Activated CD8-positive, alpha-beta T cell treated with anti-CD3 and anti-CD28 coated beads, Interleukin-2, amount 10 ng/mL, durations not matched to agents 7 days and 5 days (primary cell): ENCODE measurements around the gene MMRN2. TPM values are rescaled to one million over a fixed set of nuclear protein-coding genes. Genes with fewer than 3 reads are reported as not detected.
"Not testable (repeated sequence)": the region's sequence is repeated elsewhere in the genome, so short reads cannot be mapped to it uniquely, and the experiment has no call there.

Source experiments
- ATAC-seq: fragments of 150-1000 bp; cut with Tn5 transposase; one replicate; pipeline ENCODE4 v1.10.0; 2021; ENCODE audit warnings: moderate library complexity
- CTCF ChIA-PET: fragments of 350-600 bp; sonication (Branson Sonifier 250); formaldehyde crosslinking; loops from one replicate; lab custom pipeline; 2021; ENCODE audit warnings: antibody characterized with exemption; lab: Charles Lee
- POLR2A ChIA-PET: fragments of 350-600 bp; sonication (Branson Sonifier 250); formaldehyde crosslinking; loops from one replicate; lab custom pipeline; 2021; ENCODE audit warnings: antibody characterized with exemption; lab: Charles Lee
- DNase-seq: peaks from one replicate; pipeline ENCODE4 v3.0.0-alpha.2; 2020
- H3K27ac Mint-ChIP-seq: one replicate; pipeline ENCODE4 v1.8.0; 2021; ENCODE audit warnings: mild to moderate bottlenecking, mixed read lengths
- H3K27me3 Mint-ChIP-seq: one replicate; pipeline ENCODE4 v1.8.0; 2021; ENCODE audit warnings: low read depth, mixed read lengths
- H3K36me3 Mint-ChIP-seq: one replicate; pipeline ENCODE4 v1.8.0; 2021; ENCODE audit warnings: low read depth, mixed read lengths
- H3K4me1 Mint-ChIP-seq: one replicate; pipeline ENCODE4 v1.8.0; 2021; ENCODE audit warnings: low read depth, mixed read lengths
- H3K4me3 Mint-ChIP-seq: one replicate; pipeline ENCODE4 v1.8.0; 2021; ENCODE audit warnings: mild to moderate bottlenecking, mixed read lengths
- H3K9me3 Mint-ChIP-seq: one replicate; pipeline ENCODE4 v1.8.0; 2022; ENCODE audit warnings: mixed read lengths; ENCODE audit not compliant: insufficient read depth
- total RNA-seq, 2 experiments: library from RNA; stranded (reverse); gene quantifications; one replicate each; pipeline ENCODE4 v1.2.3, GENCODE V29; 2021

The MMRN2 gene
- total RNA-seq, 2 experiments from 2014 or later = not detected

DNA sequence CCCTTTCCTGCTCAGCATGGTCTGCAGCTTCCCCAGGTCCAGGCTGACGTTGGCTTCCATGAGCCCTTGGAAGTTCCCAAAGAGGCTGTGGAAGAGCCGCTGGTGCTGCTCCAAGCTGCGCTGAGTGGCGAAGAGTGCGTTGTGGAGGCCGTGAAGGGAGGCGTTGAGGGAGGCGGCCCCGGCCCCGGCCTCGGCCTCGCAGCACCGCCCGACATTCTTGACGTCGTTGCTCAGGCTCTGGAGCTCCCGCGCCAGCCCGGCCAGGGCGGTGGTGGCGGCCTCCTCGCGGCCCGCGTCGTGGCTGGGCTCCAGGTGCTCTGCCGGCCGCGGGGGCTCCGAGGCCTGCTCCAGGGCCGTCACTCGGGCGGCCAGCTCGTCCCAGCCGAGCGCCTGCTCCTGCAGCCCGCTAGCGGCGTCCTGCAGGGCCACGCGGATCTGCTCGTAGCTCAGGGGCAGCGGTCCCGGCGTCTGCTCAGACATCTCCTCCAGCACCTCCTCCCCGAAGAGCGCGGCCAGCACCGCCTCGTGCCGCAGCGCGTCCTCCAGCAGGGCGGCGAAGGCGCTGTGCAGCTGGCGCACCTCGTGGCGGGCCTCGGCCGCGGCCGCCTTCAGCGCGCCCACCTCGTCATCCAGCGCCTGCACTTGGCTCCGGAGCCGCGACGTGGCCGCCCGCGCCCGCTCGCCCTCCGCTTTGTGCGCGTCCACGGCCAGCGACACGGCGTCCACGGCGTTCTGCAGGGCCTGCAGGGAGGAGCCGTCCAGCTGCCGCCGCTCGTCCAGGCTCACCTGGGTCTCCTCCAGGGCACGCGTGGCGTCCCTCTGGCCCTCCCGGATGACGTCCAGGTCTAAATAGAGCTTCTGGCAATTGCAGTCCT is 14.7 kb downstream of the MMRN2 start:
- Mint-ChIP-seq H3K27me3 (peaks cover 4% of the 10 kb centered on the region), H3K9me3 (no peaks in the 10 kb centered on the region), H3K36me3 (no peaks in the 10 kb centered on the region), H3K27ac (no peak overlapping the region), H3K4me3 (no peak overlapping the region), H3K4me1 (peaks cover 7% of the 10 kb centered on the region)
- DNase-seq (no peak), ATAC-seq (no peak)
- POLR2A ChIA-PET = no interaction called here
- CTCF ChIA-PET = no interaction called here

DNA sequence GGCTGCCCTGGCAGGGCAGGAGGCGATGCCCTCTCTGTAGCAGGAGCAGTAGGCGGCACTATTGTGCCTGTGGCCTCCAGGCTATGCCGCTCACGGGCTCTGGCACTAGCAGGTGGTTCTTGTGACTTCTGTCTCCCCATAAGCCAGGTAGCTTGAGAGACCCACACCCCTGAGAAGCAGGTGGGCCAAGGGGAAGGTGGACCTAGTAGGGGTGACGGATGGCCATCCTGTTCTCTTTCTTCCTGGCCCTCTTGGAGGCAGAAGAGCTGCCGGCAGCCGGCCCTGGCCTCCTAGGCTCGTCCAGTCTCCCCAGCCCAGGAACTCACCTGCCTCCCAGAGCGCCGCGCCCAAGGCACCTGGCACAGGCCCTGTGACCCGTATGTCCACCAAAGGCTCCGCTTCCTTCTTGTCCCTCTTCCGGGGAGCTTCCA is 15.4 kb downstream of the MMRN2 start:
- CTCF ChIA-PET = no interaction called here
- Mint-ChIP-seq H3K4me1 (peaks cover 7% of the 10 kb centered on the region), H3K27ac (no peak overlapping the region), H3K27me3 (peaks cover 7% of the 10 kb centered on the region), H3K4me3 (no peak overlapping the region), H3K36me3 (no peaks in the 10 kb centered on the region), H3K9me3 (no peaks in the 10 kb centered on the region)
- ATAC-seq (no peak), DNase-seq (no peak)
- POLR2A ChIA-PET = no interaction called here

DNA sequence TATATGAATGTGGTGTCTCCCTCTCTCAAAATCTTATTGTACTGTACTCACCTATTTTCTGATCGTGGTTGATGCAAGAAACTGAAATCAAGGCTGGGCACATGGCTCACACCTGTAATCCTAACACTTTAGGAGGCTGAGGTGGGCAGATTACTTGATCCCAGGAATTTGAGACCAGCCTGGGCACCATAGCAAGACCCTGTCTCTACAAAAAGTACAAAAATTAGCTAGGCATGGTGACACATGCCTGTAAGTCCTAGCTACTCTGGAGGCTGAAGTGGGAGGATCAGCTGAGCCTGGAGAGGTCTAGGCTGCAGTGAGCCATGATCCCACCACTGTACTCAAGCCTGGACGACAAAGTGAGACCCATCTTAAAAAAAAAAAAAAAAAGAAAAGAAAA is 16.0 kb downstream of the MMRN2 start:
- H3K36me3 Mint-ChIP-seq = no peaks in the 10 kb centered on the region
- peaks cover 3% of the 10 kb centered on the region for H3K27me3 Mint-ChIP-seq
- POLR2A ChIA-PET = no interaction called here
- ATAC-seq = no peak
- H3K4me1 Mint-ChIP-seq = peaks cover 7% of the 10 kb centered on the region
- DNase-seq = no peak
- no peak overlapping the region for H3K27ac Mint-ChIP-seq
- H3K9me3 Mint-ChIP-seq = no peaks in the 10 kb centered on the region
- CTCF ChIA-PET = interaction anchor here (0.7 to 1.1 kb wide), 2 partner anchors 19 to 28 kb away, joined by 3 to 4 read pairs; no protein-coding TSS in a partner anchor
- H3K4me3 Mint-ChIP-seq = no peak overlapping the region

DNA sequence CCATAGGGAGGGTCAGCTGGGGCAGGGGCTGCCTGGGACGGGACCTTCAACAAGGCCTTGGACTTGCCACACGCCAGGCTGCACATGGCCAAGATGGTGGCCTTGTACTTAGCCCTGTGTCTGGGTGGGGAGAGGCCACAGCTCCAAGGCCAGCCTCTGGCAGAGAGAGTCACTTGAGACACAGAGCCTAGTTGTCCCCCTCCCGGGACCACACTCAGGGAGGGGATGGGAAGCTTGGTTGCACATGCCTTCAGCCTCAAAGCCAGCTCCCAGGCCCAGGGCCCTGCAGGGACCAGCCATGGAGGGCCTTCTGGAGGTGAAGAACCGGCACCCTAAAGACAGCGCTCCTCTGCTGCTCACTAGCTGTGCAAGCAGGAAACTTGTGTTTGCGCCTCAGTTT is 16.7 kb downstream of the MMRN2 start:
- H3K27ac Mint-ChIP-seq = no peak overlapping the region
- POLR2A ChIA-PET = no interaction called here

DNA sequence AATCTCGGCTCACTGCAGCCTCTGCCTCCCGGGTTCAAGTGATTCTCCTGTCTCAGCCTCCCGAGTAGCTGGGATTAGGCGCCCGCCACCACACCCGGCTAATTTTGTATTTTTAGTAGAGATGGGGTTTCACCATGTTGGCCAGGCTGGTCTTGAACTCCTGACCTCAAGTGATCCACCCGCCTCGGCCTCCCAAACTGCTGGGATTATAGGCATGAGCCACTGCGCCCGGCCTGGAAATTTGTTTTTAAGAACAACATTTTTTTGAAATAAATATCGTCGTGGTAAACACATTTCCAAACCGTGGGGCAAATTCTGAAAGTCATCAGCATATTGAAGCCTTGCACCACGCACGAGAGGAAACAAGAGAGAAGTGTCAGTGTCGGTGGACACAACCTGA is 17.3 kb downstream of the MMRN2 start:
- H3K4me1 Mint-ChIP-seq, DNase-seq, ATAC-seq, H3K27ac Mint-ChIP-seq, H3K4me3 Mint-ChIP-seq, POLR2A ChIA-PET, H3K9me3 Mint-ChIP-seq, H3K36me3 Mint-ChIP-seq, H3K27me3 Mint-ChIP-seq: not testable (repeated sequence)
- CTCF ChIA-PET = interaction anchor here (0.6 to 1.2 kb wide), 9 partner anchors 16 to 155 kb away, joined by 3 to 11 read pairs (median 3); partner anchors contain the start of genes ADIRF and SHLD2

More for the DNA sequence above, 16.7 kb downstream of the MMRN2 start:
- Mint-ChIP-seq H3K4me3 (no peak overlapping the region), H3K4me1 (peaks cover 7% of the 10 kb centered on the region), H3K9me3 (no peaks in the 10 kb centered on the region), H3K27me3 (peaks cover 3% of the 10 kb centered on the region), H3K36me3 (no peaks in the 10 kb centered on the region)
- CTCF ChIA-PET = interaction anchor here (0.7 to 1.1 kb wide), 2 partner anchors 20 to 29 kb away, joined by 3 to 4 read pairs; no protein-coding TSS in a partner anchor
- ATAC-seq (no peak), DNase-seq (no peak)

DNA sequence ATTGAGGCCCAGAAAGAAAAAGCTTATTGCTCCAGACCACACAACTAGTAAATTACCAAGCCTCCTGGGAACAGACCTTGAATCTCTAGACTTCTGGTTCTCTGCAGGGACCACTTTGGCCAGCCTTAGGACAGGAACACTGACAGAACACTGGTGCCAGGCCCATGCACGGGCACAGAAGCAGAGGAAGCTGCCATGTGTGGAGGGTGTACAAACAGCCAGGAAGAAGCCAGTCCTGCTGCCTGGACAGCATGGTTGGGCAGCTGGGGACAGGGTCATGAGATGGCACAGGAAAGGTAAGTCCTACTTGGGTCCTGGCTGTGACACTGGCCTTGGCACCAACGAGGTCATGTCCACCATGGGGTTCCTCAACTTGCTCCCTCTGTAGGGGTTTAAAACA is 19.2 kb downstream of the MMRN2 start:
- ATAC-seq (no peak), DNase-seq (no peak)
- Mint-ChIP-seq H3K4me1 (peaks cover under 1% of the 10 kb centered on the region), H3K36me3 (no peaks in the 10 kb centered on the region), H3K27ac (no peak overlapping the region), H3K9me3 (no peaks in the 10 kb centered on the region), H3K27me3 (peaks cover 3% of the 10 kb centered on the region), H3K4me3 (no peak overlapping the region)
- CTCF ChIA-PET = interaction anchor here (1.1 to 2.0 kb wide), 10 partner anchors 9 to 38 kb away, joined by 3 to 9 read pairs (median 4); partner anchors contain the start of genes MMRN2 and SNCG
- POLR2A ChIA-PET = interaction anchor here (1.6 kb wide), 1 partner anchor 28 kb away, joined by 3 read pairs; no protein-coding TSS in a partner anchor

DNA sequence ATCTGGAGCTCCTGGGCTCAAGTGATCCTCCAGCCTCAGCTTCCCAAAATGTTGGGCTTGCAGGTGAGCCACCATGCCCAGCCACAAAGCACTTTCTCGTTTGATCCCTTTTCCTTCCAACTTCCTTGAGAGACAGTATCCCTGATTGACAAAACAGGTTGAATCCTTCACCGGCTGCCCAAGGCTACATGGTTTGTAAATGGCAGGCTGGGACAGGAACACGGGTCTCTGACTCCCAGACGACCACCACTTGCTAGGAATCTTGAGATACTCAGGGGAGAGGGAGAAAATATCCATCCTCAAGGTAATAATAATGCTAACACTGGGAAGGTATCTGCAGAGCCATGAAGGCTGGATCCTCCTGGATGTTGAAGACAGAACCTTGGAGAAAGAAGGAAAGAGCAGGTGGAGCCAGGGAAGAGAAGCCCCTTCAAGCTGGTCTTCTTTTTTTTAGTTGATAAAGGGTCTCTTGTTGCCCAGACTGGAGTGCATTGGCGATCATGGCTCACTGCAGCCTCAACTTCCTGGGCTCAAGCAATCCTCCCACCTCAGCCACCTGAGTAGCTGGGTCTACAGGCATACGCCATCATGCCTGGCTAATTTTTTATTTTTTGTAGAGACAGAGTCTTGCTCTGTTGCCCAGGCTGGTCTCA is 19.8 kb downstream of the MMRN2 start:
- DNase-seq (no peak), ATAC-seq (no peak)
- POLR2A ChIA-PET = interaction anchor here (0.5 kb wide), 1 partner anchor 21 kb away, joined by 3 read pairs; no protein-coding TSS in a partner anchor
- H3K9me3 Mint-ChIP-seq = no peaks in the 10 kb centered on the region
- peaks cover 7% of the 10 kb centered on the region for H3K4me1 Mint-ChIP-seq
- no peaks in the 10 kb centered on the region for H3K36me3 Mint-ChIP-seq
- CTCF ChIA-PET = interaction anchor here (1.1 to 2.0 kb wide), 6 partner anchors 9 to 38 kb away, joined by 3 to 6 read pairs (median 4); partner anchors contain the start of genes MMRN2 and SNCG
- H3K4me3 Mint-ChIP-seq = no peak overlapping the region
- peaks cover 3% of the 10 kb centered on the region for H3K27me3 Mint-ChIP-seq
- no peak overlapping the region for H3K27ac Mint-ChIP-seq

DNA sequence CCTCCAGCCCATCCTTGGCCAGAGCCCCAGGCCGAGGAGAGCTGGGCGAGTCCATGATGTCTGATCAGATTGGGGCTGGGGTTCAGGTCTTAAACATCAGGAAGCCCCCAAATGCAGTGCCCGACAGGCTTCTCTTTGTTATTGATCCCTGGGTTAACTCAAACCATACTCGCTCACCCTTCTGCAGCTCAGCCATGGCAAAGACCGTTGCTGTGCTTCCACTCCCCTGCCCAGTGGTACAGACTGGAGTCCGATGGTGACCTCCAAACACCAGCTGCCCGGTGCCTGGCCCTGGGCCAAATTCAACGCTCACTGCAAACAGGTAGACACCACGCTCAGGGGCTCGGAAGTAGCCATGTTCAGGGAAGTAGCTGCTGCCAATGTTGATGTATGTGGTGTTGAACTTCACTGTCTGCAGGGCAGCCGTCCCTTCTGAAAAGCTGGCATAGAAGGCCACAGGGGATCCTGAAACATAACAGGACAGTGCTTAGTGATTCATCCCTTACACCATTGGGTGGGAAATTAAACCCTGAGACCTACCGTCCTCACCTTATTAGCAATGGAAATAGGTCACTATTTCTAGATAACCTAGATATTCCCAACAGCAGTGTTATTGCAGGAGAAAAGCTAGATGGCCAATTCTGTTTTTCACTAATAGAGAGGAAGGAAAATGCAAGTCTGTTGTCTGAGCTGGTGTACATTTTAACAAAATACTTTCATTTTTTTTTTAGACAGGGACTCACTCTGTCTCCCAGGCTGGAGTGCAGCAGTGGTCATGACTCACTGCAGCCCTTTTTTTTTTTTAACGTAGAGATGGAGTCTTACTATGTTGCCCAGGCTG is 20.5 kb downstream of the MMRN2 start:
- ATAC-seq (no peak), DNase-seq (no peak)
- H3K4me1 Mint-ChIP-seq = peaks cover 9% of the 10 kb centered on the region
- peaks cover 3% of the 10 kb centered on the region for H3K27me3 Mint-ChIP-seq
- no peaks in the 10 kb centered on the region for H3K9me3 Mint-ChIP-seq
- no peak overlapping the region for H3K27ac Mint-ChIP-seq
- CTCF ChIA-PET = interaction anchor here (1.5 to 2.0 kb wide), 3 partner anchors 21 to 37 kb away, joined by 3 to 5 read pairs (median 4); partner anchors contain the start of genes MMRN2 and SNCG
- no peak overlapping the region for H3K4me3 Mint-ChIP-seq
- H3K36me3 Mint-ChIP-seq = no peaks in the 10 kb centered on the region
- POLR2A ChIA-PET = interaction anchor here (0.5 kb wide), 1 partner anchor 20 kb away, joined by 3 read pairs; no protein-coding TSS in a partner anchor

DNA sequence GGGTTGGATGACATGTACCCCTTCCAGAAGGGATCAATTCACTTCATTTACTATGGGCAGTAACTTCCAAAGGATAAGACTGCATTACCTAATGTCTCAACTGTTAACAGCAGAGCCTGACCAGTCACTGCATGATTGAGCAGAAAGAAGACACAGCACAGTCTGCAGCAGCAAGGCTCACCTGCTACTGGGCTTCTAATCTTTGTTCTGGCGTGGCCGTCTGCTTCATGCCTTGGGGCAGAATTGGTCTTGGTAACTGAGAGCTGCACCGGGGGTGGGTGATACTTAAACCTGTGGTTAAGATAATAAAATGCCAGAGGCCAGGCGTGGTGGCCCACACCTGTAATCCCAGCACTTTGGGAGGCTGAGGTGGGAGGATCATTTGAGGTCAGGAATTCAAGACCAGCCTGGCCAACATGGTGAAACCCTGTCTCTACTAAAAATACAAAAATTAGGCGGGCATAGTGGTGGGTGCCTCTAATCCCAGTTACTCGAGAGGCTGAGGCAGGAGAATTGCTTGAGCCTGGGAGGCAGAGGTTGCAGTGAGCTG is 23.2 kb downstream of the MMRN2 start:
- DNase-seq, POLR2A ChIA-PET, H3K36me3 Mint-ChIP-seq, H3K4me3 Mint-ChIP-seq, ATAC-seq, H3K27ac Mint-ChIP-seq, H3K4me1 Mint-ChIP-seq, H3K9me3 Mint-ChIP-seq, H3K27me3 Mint-ChIP-seq: not testable (repeated sequence)
- CTCF ChIA-PET = interaction anchor here (0.7 kb wide), 1 partner anchor 32 kb away, joined by 3 read pairs; no protein-coding TSS in a partner anchor

DNA sequence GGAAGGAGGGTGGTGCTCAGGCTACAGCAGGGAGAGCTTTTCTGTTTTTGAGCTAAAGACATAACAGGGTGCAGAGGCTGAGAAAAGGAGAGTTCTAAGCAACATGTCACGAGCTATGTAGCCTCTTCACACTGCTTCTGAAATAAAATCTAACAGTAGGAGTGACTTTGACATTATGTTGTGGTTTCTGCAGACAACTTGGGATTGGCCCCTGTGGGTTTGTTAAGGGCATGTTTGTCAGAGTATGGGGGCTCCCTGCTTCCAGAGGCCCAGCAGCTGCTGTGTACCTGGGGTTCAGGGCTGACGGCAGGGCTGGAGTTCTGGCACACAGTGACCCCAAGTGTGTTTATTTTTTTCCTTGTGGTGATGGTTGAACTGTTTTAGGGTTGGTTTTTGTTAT is 24.7 kb downstream of the MMRN2 start:
- CTCF ChIA-PET = no interaction called here
- Mint-ChIP-seq H3K4me3 (no peak overlapping the region), H3K36me3 (peaks cover 4% of the 10 kb centered on the region), H3K27me3 (peaks cover 3% of the 10 kb centered on the region), H3K27ac (no peak overlapping the region), H3K4me1 (peaks cover 9% of the 10 kb centered on the region), H3K9me3 (no peaks in the 10 kb centered on the region)
- POLR2A ChIA-PET = no interaction called here
- ATAC-seq = no peak
- no peak for DNase-seq

DNA sequence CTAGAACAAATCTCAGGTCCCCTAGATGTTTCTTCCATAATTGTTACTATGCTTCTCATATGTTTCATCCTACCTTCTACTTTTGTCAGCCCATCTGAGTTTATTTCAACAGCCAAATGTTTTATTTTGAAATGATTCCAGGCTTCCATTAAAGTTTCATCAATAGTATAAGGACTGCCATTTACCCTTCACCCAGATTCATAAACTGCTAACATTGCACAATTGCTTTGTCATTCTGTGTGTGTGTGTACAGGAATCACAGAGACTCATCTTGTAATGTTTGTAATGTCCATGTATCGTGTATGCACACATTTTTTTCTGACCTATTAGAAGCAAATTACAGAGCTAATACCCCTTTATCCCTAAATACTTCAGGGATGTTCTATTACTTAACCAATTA is 25.5 kb downstream of the MMRN2 start:
- ATAC-seq (no peak), DNase-seq (no peak)
- Mint-ChIP-seq H3K27me3 (no peaks in the 10 kb centered on the region), H3K4me3 (no peak overlapping the region), H3K4me1 (peaks cover 9% of the 10 kb centered on the region), H3K36me3 (peaks cover 4% of the 10 kb centered on the region), H3K27ac (no peak overlapping the region), H3K9me3 (no peaks in the 10 kb centered on the region)
- ChIA-PET CTCF (no interaction called here), POLR2A (no interaction called here)
